MM.1S (cell line): ENCODE results near the gene COL6A3.

Experiments
- DNase-seq: peaks from one replicate; pipeline ENCODE4 v3.0.0-alpha.2; 2015
- H2AFZ ChIP-seq: fragments of 300-600 bp; sonication (generic); 2 replicates; pipeline ENCODE4 v1.6.0; 2016; ENCODE audit warnings: antibody characterized with exemption, low read length
- H3F3A ChIP-seq: fragments of 300-600 bp; sonication (generic); 2 replicates; pipeline ENCODE4 v1.6.1; 2016; ENCODE audit warnings: mild to moderate bottlenecking, antibody characterized with exemption, low read length, moderate library complexity, mixed read lengths; ENCODE audit not compliant: insufficient read depth
- H3K27ac ChIP-seq: fragments of 300-600 bp; sonication (generic); 2 replicates; pipeline ENCODE4 v1.5.1; 2016; ENCODE audit warnings: mild to moderate bottlenecking, low read length
- H3K27me3 ChIP-seq: fragments of 300-600 bp; sonication (generic); replicated peaks from 2 replicates; pipeline ENCODE4 v1.6.0; 2016; ENCODE audit warnings: low read length; ENCODE audit not compliant: insufficient read depth
- H3K36me3 ChIP-seq: fragments of 300-600 bp; sonication (generic); replicated peaks from 2 replicates; pipeline ENCODE4 v1.6.1; 2016; ENCODE audit warnings: mild to moderate bottlenecking, low read length, mixed read lengths; ENCODE audit not compliant: insufficient read depth
- H3K4me1 ChIP-seq: fragments of 300-600 bp; sonication (generic); 2 replicates; pipeline ENCODE4 v1.6.1; 2016; ENCODE audit warnings: low read length, mixed read lengths
- H3K4me2 ChIP-seq: fragments of 300-600 bp; sonication (generic); 2 replicates; pipeline ENCODE4 v1.6.0; 2016; ENCODE audit warnings: low read depth, low read length
- H3K4me3 ChIP-seq: fragments of 300-600 bp; sonication (generic); 2 replicates; pipeline ENCODE4 v1.5.1; 2016; ENCODE audit warnings: low read length, mixed read lengths
- H3K79me2 ChIP-seq: fragments of 300-600 bp; sonication (generic); 2 replicates; pipeline ENCODE4 v1.6.1; 2016; ENCODE audit warnings: mixed run types, low read length, mixed read lengths
- H3K9ac ChIP-seq: fragments of 300-600 bp; sonication (generic); 2 replicates; pipeline ENCODE4 v1.6.1; 2016; ENCODE audit warnings: low read length, mixed read lengths
- H3K9me2 ChIP-seq: fragments of 300-600 bp; sonication (generic); replicated peaks from 2 replicates; pipeline ENCODE4 v1.6.1; 2016; ENCODE audit warnings: mild to moderate bottlenecking, low read length, mixed read lengths; ENCODE audit not compliant: insufficient read depth
- H3K9me3 ChIP-seq: fragments of 300-600 bp; sonication (generic); replicated peaks from 2 replicates; pipeline ENCODE4 v1.6.1; 2016; ENCODE audit warnings: mild to moderate bottlenecking, low read length, mixed read lengths; ENCODE audit not compliant: insufficient read depth
- H4K20me1 ChIP-seq: fragments of 300-600 bp; sonication (generic); 2 replicates; pipeline ENCODE4 v1.6.1; 2016; ENCODE audit warnings: mild to moderate bottlenecking, low read length, moderate library complexity, mixed read lengths; ENCODE audit not compliant: insufficient read depth
- CTCF ChIP-seq: fragments of 300-600 bp; sonication (generic); IDR thresholded peaks from 2 replicates; pipeline ENCODE4 v1.5.1; 2016; ENCODE audit warnings: antibody characterized with exemption, low read length, mixed read lengths
- EZH2 ChIP-seq: fragments of 300-600 bp; sonication (generic); optimal IDR thresholded peaks from 2 replicates; pipeline ENCODE3; 2017; ENCODE audit warnings: low read depth, mild to moderate bottlenecking, antibody characterized with exemption, low read length, mixed read lengths
- EZH2phosphoT487 ChIP-seq: fragments of 300-600 bp; sonication (generic); IDR thresholded peaks from 2 replicates; pipeline ENCODE4 v1.6.1; 2018; ENCODE audit warnings: antibody characterized with exemption, low read length

COL6A3 gene

DNA sequence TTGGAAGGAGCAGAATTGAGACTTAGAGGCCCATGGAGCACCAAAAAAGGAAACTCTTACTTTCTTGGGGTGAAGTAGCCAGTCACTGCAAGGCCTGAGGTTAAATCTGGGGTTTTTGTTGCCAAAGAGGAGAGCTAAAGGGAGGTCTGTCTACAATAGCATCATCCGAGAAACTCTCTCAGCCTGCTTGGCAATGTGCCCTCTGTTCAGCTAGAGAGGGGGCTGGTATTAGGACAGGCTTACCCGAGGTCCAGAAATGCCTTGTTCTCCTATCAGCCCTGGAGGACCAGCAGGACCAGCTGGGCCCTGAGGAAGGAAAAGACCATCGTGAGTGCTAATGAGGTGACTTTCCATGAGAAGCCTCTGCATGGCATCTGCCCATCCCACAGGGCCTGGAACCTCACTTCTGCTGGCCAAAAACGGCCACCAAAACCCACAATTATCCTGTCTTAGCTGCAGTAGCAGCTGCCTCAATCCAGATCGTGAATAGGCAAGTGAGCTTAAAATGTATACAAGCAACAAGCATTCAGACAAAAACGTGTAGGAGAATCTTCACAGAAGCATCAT lies 61.6 kb downstream of the COL6A3 start:
- Histone ChIP-seq H3K9ac (no peak overlapping the region), H3F3A (no peaks in the 10 kb centered on the region), H3K4me2 (no peak overlapping the region), H3K27ac (no peak overlapping the region), H4K20me1 (no peaks in the 10 kb centered on the region), H3K4me1 (no peaks in the 10 kb centered on the region), H3K9me2 (no peaks in the 10 kb centered on the region), H3K27me3 (no peaks in the 10 kb centered on the region; the same call in 1 of the 2 replicates), H3K79me2 (no peaks in the 10 kb centered on the region), H3K4me3 (no peak overlapping the region), H3K36me3 (no peaks in the 10 kb centered on the region), H3K9me3 (no peaks in the 10 kb centered on the region), H2AFZ (no peak overlapping the region)
- DNase-seq = no peak
- TF ChIP-seq EZH2 = no peak
- no peak for TF ChIP-seq CTCF
- TF ChIP-seq EZH2phosphoT487 = no peak

DNA sequence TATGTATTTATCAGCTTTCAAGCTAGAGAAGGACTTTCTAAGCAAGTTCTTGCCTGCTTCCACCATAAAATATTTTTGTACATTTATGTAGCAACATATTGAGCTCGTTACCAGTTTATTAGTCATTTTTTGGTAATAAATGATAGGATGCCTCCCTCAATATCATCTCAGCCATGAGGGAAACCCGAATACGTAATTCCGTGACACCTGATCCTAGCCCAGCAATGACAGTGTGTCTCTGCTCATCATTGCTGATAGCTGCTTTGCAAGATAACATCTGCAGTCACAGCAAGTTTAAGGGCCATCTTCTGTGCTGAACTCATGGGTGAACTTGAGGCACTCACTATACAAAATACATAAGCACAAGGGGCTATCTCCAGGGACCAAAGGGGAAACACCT lies 62.2 kb downstream of the COL6A3 start:
- Histone ChIP-seq H3K36me3 (no peaks in the 10 kb centered on the region), H3K27ac (no peak overlapping the region), H3K27me3 (no peaks in the 10 kb centered on the region; the same call in 1 of the 2 replicates), H3K4me1 (no peaks in the 10 kb centered on the region), H4K20me1 (no peaks in the 10 kb centered on the region), H3K9me3 (no peaks in the 10 kb centered on the region), H3F3A (no peaks in the 10 kb centered on the region), H3K9ac (no peak overlapping the region), H3K4me2 (no peak overlapping the region), H3K9me2 (no peaks in the 10 kb centered on the region), H2AFZ (no peak overlapping the region), H3K79me2 (no peaks in the 10 kb centered on the region), H3K4me3 (no peak overlapping the region)
- no peak for TF ChIP-seq CTCF
- no peak for TF ChIP-seq EZH2
- no peak for TF ChIP-seq EZH2phosphoT487
- no peak for DNase-seq

GRCh38 chr2:237351046-237351445 lies 62.9 kb downstream of the COL6A3 start:
- H3K27me3 ChIP-seq = no peaks in the 10 kb centered on the region; the same call in 1 of the 2 replicates
- H3K9me2 ChIP-seq = no peaks in the 10 kb centered on the region
- H3K4me3 ChIP-seq = no peak overlapping the region
- no peaks in the 10 kb centered on the region for H3K9me3 ChIP-seq
- H3K27ac ChIP-seq = no peak overlapping the region
- H3K79me2 ChIP-seq = no peaks in the 10 kb centered on the region
- no peak overlapping the region for H2AFZ ChIP-seq
- no peaks in the 10 kb centered on the region for H3K4me1 ChIP-seq
- no peaks in the 10 kb centered on the region for H4K20me1 ChIP-seq
- DNase-seq = no peak
- no peak overlapping the region for H3K9ac ChIP-seq
- H3F3A ChIP-seq = no peaks in the 10 kb centered on the region
- TF ChIP-seq EZH2phosphoT487 (no peak), CTCF (no peak), EZH2 (no peak)
- H3K4me2 ChIP-seq = no peak overlapping the region
- no peaks in the 10 kb centered on the region for H3K36me3 ChIP-seq
